ENCODE measurements around the gene MSMO1.

GRCh38 chr4:165388756-165389155 is 61.3 kb downstream of the MSMO1 start:
- TF ChIP-seq, protein P1, sequence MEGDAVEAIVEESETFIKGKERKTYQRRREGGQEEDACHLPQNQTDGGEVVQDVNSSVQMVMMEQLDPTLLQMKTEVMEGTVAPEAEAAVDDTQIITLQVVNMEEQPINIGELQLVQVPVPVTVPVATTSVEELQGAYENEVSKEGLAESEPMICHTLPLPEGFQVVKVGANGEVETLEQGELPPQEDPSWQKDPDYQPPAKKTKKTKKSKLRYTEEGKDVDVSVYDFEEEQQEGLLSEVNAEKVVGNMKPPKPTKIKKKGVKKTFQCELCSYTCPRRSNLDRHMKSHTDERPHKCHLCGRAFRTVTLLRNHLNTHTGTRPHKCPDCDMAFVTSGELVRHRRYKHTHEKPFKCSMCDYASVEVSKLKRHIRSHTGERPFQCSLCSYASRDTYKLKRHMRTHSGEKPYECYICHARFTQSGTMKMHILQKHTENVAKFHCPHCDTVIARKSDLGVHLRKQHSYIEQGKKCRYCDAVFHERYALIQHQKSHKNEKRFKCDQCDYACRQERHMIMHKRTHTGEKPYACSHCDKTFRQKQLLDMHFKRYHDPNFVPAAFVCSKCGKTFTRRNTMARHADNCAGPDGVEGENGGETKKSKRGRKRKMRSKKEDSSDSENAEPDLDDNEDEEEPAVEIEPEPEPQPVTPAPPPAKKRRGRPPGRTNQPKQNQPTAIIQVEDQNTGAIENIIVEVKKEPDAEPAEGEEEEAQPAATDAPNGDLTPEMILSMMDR (IDR thresholded peaks at IDR 0.05), result no peak
- TF ChIP-seq POLR2A (IDR thresholded peaks at IDR 0.05), result no peak

Data from tibial nerve (tissue), 3 donors.